ENCODE measurements around the gene LTBP3. TPM values are rescaled to one million over a fixed set of nuclear protein-coding genes. Genes with fewer than 3 reads are reported as not detected.

Gene LTBP3
- total RNA-seq, 4 donors from 2014 or later, result 18.5 to 56.6 (median 35.6) TPM

GRCh38 chr11:65505466-65506289, 52.5 kb downstream of the LTBP3 start:
- Histone ChIP-seq H3K4me3 (peak overlapping the region; percentile 81 to 93 (median 91)), H3K27ac (peak overlapping the region; percentile 91 to 99 (median 94)), H3K4me1 (peaks cover 38 to 46% of the 10 kb centered on the region in 2 donors), H3K9me3 (no peaks in the 10 kb centered on the region), H3K36me3 (peaks cover 29 to 57% of the 10 kb centered on the region in 2 donors), H3K27me3 (no peaks in the 10 kb centered on the region)
- DNase-seq, result no peak
- no peak for TF ChIP-seq CTCF (IDR thresholded peaks at IDR 0.05 in 4 of 5, conservative IDR thresholded peaks at IDR 0.05 in 1 of 5)
- peak; percentile 12 to 26 for TF ChIP-seq POLR2A (IDR thresholded peaks at IDR 0.05)
- in situ Hi-C loops (cut with MboI; ENCODE audit: low sequenced_read_pairs in 4 of 4) (loop anchor here in 3 of 4 donors (5.0 to 10.0 kb wide), 2 partner anchors 81 to 88 kb away; partner anchors contain the start of gene NEAT1 (in 1 of the 3)), intact Hi-C loops (cut with DNase I; ENCODE audit: low total_unique reads) (no loop called here)
- no peak for ATAC-seq

GRCh38 chr11:65504674-65505465, 53.3 kb downstream of the LTBP3 start:
- DNase-seq (no peak), ATAC-seq (no peak)
- in situ Hi-C loops (cut with MboI; ENCODE audit: low sequenced_read_pairs in 4 of 4), result loop anchor here in 3 of 4 donors (5.0 to 10.0 kb wide), 2 partner anchors 80 to 88 kb away; partner anchors contain the start of gene NEAT1 (in 1 of the 3)
- Histone ChIP-seq H3K27me3 (no peaks in the 10 kb centered on the region), H3K4me1 (peaks cover 35 to 40% of the 10 kb centered on the region in 2 donors), H3K36me3 (peaks cover 30 to 65% of the 10 kb centered on the region in 2 donors), H3K9me3 (no peaks in the 10 kb centered on the region), H3K4me3 (peak overlapping the region; percentile 81 to 93 (median 91)), H3K27ac (peak overlapping the region; percentile 91 to 99 (median 94))
- TF ChIP-seq CTCF (IDR thresholded peaks at IDR 0.05 in 4 of 5, conservative IDR thresholded peaks at IDR 0.05 in 1 of 5) (no peak), POLR2A (IDR thresholded peaks at IDR 0.05) (no peak)
- intact Hi-C loops (cut with DNase I; ENCODE audit: low total_unique reads), result no loop called here

GRCh38 chr11:65503949-65504673, 54.0 kb downstream of the LTBP3 start:
- in situ Hi-C loops (cut with MboI; ENCODE audit: low sequenced_read_pairs in 4 of 4) (loop anchor here in 1 of 4 donors (10.0 kb wide), 1 partner anchor 79 kb away; the partner anchor contains the start of gene NEAT1), intact Hi-C loops (cut with DNase I; ENCODE audit: low total_unique reads) (no loop called here)
- Histone ChIP-seq H3K9me3 (no peaks in the 10 kb centered on the region), H3K4me3 (peak overlapping the region; percentile 81 to 93 (median 91)), H3K27ac (peak overlapping the region; percentile 91 to 99 (median 94)), H3K36me3 (peaks cover 30 to 66% of the 10 kb centered on the region in 2 donors), H3K4me1 (peaks cover 35 to 37% of the 10 kb centered on the region in 2 donors), H3K27me3 (no peaks in the 10 kb centered on the region)
- no peak for ATAC-seq
- TF ChIP-seq POLR2A (IDR thresholded peaks at IDR 0.05) (peak in 1 of 2 donors; percentile 25), CTCF (IDR thresholded peaks at IDR 0.05 in 4 of 5, conservative IDR thresholded peaks at IDR 0.05 in 1 of 5) (no peak)
- no peak for DNase-seq

- Histone ChIP-seq H3K9me3 (no peaks in the 10 kb centered on the region), H3K36me3 (peaks cover 30 to 66% of the 10 kb centered on the region in 2 donors), H3K4me1 (peaks cover 30 to 35% of the 10 kb centered on the region in 2 donors), H3K4me3 (peak overlapping the region; percentile 81 to 93 (median 91)), H3K27ac (peak overlapping the region; percentile 91 to 99 (median 94)), H3K27me3 (no peaks in the 10 kb centered on the region)
- DNase-seq (no peak), ATAC-seq (no peak)
- intact Hi-C loops (cut with DNase I; ENCODE audit: low total_unique reads) (no loop called here), in situ Hi-C loops (cut with MboI; ENCODE audit: low sequenced_read_pairs in 4 of 4) (loop anchor here in 1 of 4 donors (10.0 kb wide), 1 partner anchor 79 kb away; the partner anchor contains the start of gene NEAT1)
- TF ChIP-seq CTCF (IDR thresholded peaks at IDR 0.05 in 4 of 5, conservative IDR thresholded peaks at IDR 0.05 in 1 of 5) (no peak), POLR2A (IDR thresholded peaks at IDR 0.05) (peak in 1 of 2 donors; percentile 35)
Measured at GRCh38 chr11:65503368-65503948, 54.7 kb downstream of the LTBP3 start.

Data from gastrocnemius medialis (tissue), 4 donors.